Endothelial cell of umbilical vein (primary cell): ENCODE results near the gene ATP8A1. TPM values are rescaled to one million over a fixed set of nuclear protein-coding genes. Genes with fewer than 3 reads are reported as not detected.

ENCODE experiments used
- BruUV-seq: library from RNA; stranded (reverse); fragments of 400-500 nt; replicated peaks from 2 replicates; lab custom pipeline; 2021; lab: Mats Ljungman, UMichigan
- CTCF ChIA-PET: fragments of 300-600, 350-600 bp; sonication (Branson Sonifier 250); formaldehyde crosslinking; loops from one replicate; lab custom pipeline; 2021; ENCODE audit warnings: antibody characterized with exemption, inconsistent platforms; lab: Charles Lee
- POLR2A ChIA-PET: fragments of 300-600, 350-600 bp; sonication (Branson Sonifier 250); formaldehyde crosslinking; loops from one replicate; lab custom pipeline; 2021; ENCODE audit warnings: antibody characterized with exemption, inconsistent platforms; lab: Charles Lee
- DNase-seq: peaks from one replicate; pipeline ENCODE4 v3.0.0-alpha.2; 2011; ENCODE audit warnings: low read depth, low spot score
- FAIRE-seq: peaks from 2 replicates; lab custom pipeline; 2011; peaks lifted over from hg19 to GRCh38; lab: Jason Lieb, UNC
- H2AFZ ChIP-seq: 2 replicates; pipeline ENCODE4 v1.6.0; 2012; ENCODE audit warnings: low read depth, low read length, control low read depth, inconsistent platforms
- H3K27ac ChIP-seq: 2 replicates; pipeline ENCODE4 v1.5.1; 2011; ENCODE audit warnings: low read depth, mild to moderate bottlenecking, control low read depth, low read length, moderate library complexity; ENCODE audit not compliant: insufficient read depth
- H3K27me3 ChIP-seq, 2 experiments: 2 replicates each; pipeline versions ENCODE4 v1.6.0 to v1.6.1; 2011; ENCODE audit warnings: low read length in 2 of 2, mixed read lengths in 1 of 2; ENCODE audit not compliant: control insufficient read depth in 2 of 2, insufficient read depth in 2 of 2
- H3K36me3 ChIP-seq, 2 experiments: 2 replicates in 1 of 2; 3 replicates in 1 of 2; pipeline ENCODE4 v1.5.1; 2011; ENCODE audit warnings: low read length in 2 of 2, mild to moderate bottlenecking in 1 of 2, moderate library complexity in 1 of 2; ENCODE audit not compliant: control insufficient read depth in 2 of 2, insufficient read depth in 2 of 2; ENCODE audit errors: extremely low read depth in 1 of 2
- H3K4me1 ChIP-seq: 3 replicates; pipeline ENCODE4 v1.5.1; 2011; ENCODE audit warnings: mild to moderate bottlenecking, low read length; ENCODE audit not compliant: control insufficient read depth, insufficient read depth; ENCODE audit errors: extremely low read depth
- H3K4me2 ChIP-seq: 2 replicates; pipeline ENCODE4 v1.6.1; 2011; ENCODE audit warnings: low read length, control low read depth, mixed read lengths; ENCODE audit not compliant: insufficient read depth
- H3K4me3 ChIP-seq, 3 experiments: fragments of 200-600 bp in 1 of 3; sonication (generic), shearing (Covaris generic) in 1 of 3; replicated peaks in 1 of 3; 2 replicates each; pipeline ENCODE4 v1.5.1; 2011 to 2016; ENCODE audit warnings: control low read depth in 3 of 3, low read length in 3 of 3, mild to moderate bottlenecking in 2 of 3, inconsistent platforms in 1 of 3, low read depth in 1 of 3, moderate library complexity in 1 of 3; ENCODE audit not compliant: insufficient read depth in 1 of 3
- H3K79me2 ChIP-seq: 2 replicates; pipeline ENCODE4 v1.6.0; 2012; ENCODE audit warnings: low read length, inconsistent platforms; ENCODE audit not compliant: control insufficient read depth, insufficient read depth
- H3K9ac ChIP-seq: replicated peaks from 2 replicates; pipeline ENCODE3; 2011; ENCODE audit warnings: low read length, control low read depth; ENCODE audit not compliant: insufficient read depth; ENCODE audit errors: extremely low read depth
- H3K9me1 ChIP-seq: replicated peaks from 3 replicates; pipeline ENCODE4 v1.6.0; 2011; ENCODE audit warnings: mild to moderate bottlenecking, low read length; ENCODE audit not compliant: control insufficient read depth, insufficient read depth; ENCODE audit errors: extremely low read depth
- H3K9me3 ChIP-seq: replicated peaks from 2 replicates; pipeline ENCODE4 v1.5.1; 2012; ENCODE audit warnings: low read length, inconsistent platforms; ENCODE audit not compliant: control insufficient read depth, insufficient read depth
- H4K20me1 ChIP-seq: replicated peaks from 2 replicates; pipeline ENCODE3; 2011; ENCODE audit warnings: mild to moderate bottlenecking, low read length; ENCODE audit not compliant: control insufficient read depth, insufficient read depth; ENCODE audit errors: extremely low read depth
- EZH2 ChIP-seq: IDR thresholded peaks from 2 replicates; pipeline ENCODE4 v1.6.1; 2012; ENCODE audit warnings: borderline replicate concordance, low read depth, mild to moderate bottlenecking, moderate library complexity, low read length, inconsistent platforms; ENCODE audit not compliant: severe bottlenecking
- FOS ChIP-seq: IDR thresholded peaks from 2 replicates; pipeline ENCODE4 v1.6.1; 2011; ENCODE audit warnings: mild to moderate bottlenecking, low read length, moderate library complexity, borderline replicate concordance; ENCODE audit not compliant: insufficient read depth
- GATA2 ChIP-seq: IDR thresholded peaks from 2 replicates; pipeline ENCODE4 v1.7.0; 2011; ENCODE audit warnings: low read depth, mild to moderate bottlenecking, moderate library complexity, mixed read lengths, low read length; ENCODE audit not compliant: insufficient read length, insufficient read depth
- JUN ChIP-seq: IDR thresholded peaks from 2 replicates; pipeline ENCODE4 v1.6.1; 2011; ENCODE audit warnings: borderline replicate concordance, low read depth; ENCODE audit not compliant: insufficient read length, insufficient read depth
- MYC ChIP-seq: IDR thresholded peaks from one replicate; pipeline ENCODE4 v1.6.1; 2011; ENCODE audit warnings: mild to moderate bottlenecking, low read depth, low read length
- POLR2A ChIP-seq: IDR thresholded peaks from 2 replicates; pipeline ENCODE4 v1.6.1; 2012; ENCODE audit warnings: low read depth, mild to moderate bottlenecking, control low read depth, low read length
- POLR2AphosphoS5 ChIP-seq: IDR thresholded peaks from 2 replicates; pipeline ENCODE4 v1.6.1; 2012; ENCODE audit warnings: low read depth, mild to moderate bottlenecking, control low read depth, low read length, moderate library complexity; ENCODE audit not compliant: insufficient read depth
- dilution Hi-C: fragments of 300-500 bp; cut with MboI; formaldehyde crosslinking; loops from one replicate; pipeline ENCODE4 v1.15.0; 2019; ENCODE audit warnings: low sequenced_read_pairs; ENCODE audit not compliant: extremely low pct_ligation_motif_present
- intact Hi-C: fragments of 100-400 bp; cut with micrococcal nuclease; formaldehyde crosslinking; loops from one replicate; pipeline ENCODE4 v1.10.0; 2022
- polyA plus RNA-seq, 4 experiments: library from polyadenylated mRNA; depleted of rRNA in 3 of 4; stranded (reverse) in 3 of 4; unstranded in 1 of 4; fragments of >200 nt; gene quantifications; 2 replicates each; pipeline versions ENCODE4 v1.2.1 to v1.2.3, GENCODE V29; 2011 to 2012; ENCODE audit warnings: missing spikeins in 1 of 4
- total RNA-seq: library from RNA; stranded (reverse); gene quantifications from 2 replicates; pipeline ENCODE4 v1.2.3, GENCODE V29; 2021
- TF ChIP-seq, protein P1 (sequence below): IDR thresholded peaks from 2 replicates; pipeline ENCODE4 v1.6.1; 2011; ENCODE audit not compliant: insufficient read depth, insufficient read length
- TF ChIP-seq, protein P2 (sequence below), 2 donors: IDR thresholded peaks; 1 replicate in 1 of 2; 2 replicates in 1 of 2; pipeline ENCODE4 v1.5.1; 2011; ENCODE audit warnings: low read length in 2 of 2, mild to moderate bottlenecking in 2 of 2, moderate library complexity in 2 of 2, control low read depth in 1 of 2, inconsistent platforms in 1 of 2, low read depth in 1 of 2; ENCODE audit not compliant: insufficient read depth in 1 of 2; ENCODE audit errors: extremely low read depth in 1 of 2

The ATP8A1 gene
- total and polyA plus RNA-seq, 2 donors (not counting 3 experiments of a cell fraction or from before 2014, with no cell fraction given): 0.97 to 11.5 TPM

DNA sequence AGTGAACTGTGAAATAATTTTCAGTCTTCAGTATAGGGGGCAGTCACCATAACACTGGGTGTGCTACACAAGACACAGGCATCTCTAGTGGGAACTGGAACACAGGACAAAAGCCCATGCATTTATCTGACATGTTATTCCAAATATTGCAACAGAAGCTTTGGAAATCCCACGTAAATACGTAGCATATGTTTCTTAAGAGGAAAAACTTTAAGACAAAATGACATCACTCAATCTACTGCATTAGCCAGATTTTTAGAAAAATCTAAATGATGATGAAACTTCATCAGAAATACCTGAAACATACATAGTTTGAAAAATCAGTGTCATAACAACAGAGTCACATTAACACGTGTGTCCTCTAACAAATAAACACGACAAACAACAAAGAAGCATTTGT, 245.1 kb downstream of the ATP8A1 start:
- peak overlapping the region; percentile 32 for H2AFZ ChIP-seq
- dilution Hi-C loops (no loop called here), intact Hi-C loops (loop anchor here (1.0 kb wide), 2 partner anchors 14 to 72 kb away; no protein-coding TSS in a partner anchor)
- H3K79me2 ChIP-seq: no peaks in the 10 kb centered on the region
- H3K4me3 ChIP-seq: no peak overlapping the region
- H3K27ac ChIP-seq: peak overlapping the region; percentile 80
- peak overlapping the region; percentile 65 for H3K9ac ChIP-seq
- peaks cover 33% of the 10 kb centered on the region for H3K4me1 ChIP-seq
- TSS peak; percentile 88 for BruUV-seq
- H3K9me3 ChIP-seq: no peaks in the 10 kb centered on the region
- CTCF ChIA-PET: interaction anchor here (1.5 kb wide), 1 partner anchor 40 kb away, joined by 3 read pairs; no protein-coding TSS in a partner anchor
- no peaks in the 10 kb centered on the region for H3K27me3 ChIP-seq
- DNase-seq (no peak), FAIRE-seq (no peak)
- H3K9me1 ChIP-seq: no peaks in the 10 kb centered on the region
- H4K20me1 ChIP-seq: no peaks in the 10 kb centered on the region
- POLR2A ChIA-PET: no interaction called here
- no peaks in the 10 kb centered on the region for H3K36me3 ChIP-seq
- H3K4me2 ChIP-seq: peak overlapping the region; percentile 85
- TF ChIP-seq POLR2AphosphoS5: no peak
- no peak for TF ChIP-seq MYC
- no peak for TF ChIP-seq POLR2A
- no peak for TF ChIP-seq JUN
- TF ChIP-seq, protein P1, sequence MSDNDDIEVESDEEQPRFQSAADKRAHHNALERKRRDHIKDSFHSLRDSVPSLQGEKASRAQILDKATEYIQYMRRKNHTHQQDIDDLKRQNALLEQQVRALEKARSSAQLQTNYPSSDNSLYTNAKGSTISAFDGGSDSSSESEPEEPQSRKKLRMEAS: no peak
- no peak for TF ChIP-seq FOS
- TF ChIP-seq GATA2: no peak
- TF ChIP-seq, protein P2, sequence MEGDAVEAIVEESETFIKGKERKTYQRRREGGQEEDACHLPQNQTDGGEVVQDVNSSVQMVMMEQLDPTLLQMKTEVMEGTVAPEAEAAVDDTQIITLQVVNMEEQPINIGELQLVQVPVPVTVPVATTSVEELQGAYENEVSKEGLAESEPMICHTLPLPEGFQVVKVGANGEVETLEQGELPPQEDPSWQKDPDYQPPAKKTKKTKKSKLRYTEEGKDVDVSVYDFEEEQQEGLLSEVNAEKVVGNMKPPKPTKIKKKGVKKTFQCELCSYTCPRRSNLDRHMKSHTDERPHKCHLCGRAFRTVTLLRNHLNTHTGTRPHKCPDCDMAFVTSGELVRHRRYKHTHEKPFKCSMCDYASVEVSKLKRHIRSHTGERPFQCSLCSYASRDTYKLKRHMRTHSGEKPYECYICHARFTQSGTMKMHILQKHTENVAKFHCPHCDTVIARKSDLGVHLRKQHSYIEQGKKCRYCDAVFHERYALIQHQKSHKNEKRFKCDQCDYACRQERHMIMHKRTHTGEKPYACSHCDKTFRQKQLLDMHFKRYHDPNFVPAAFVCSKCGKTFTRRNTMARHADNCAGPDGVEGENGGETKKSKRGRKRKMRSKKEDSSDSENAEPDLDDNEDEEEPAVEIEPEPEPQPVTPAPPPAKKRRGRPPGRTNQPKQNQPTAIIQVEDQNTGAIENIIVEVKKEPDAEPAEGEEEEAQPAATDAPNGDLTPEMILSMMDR (IDR thresholded peaks at IDR 0.05; ENCODE audit: extremely low read depth in 1 of 2, insufficient read depth in 1 of 2, low read depth in 1 of 2, low read length in 2 of 2): no peak
- TF ChIP-seq EZH2: no peak
